GM12801 (cell line): Measurements from ENCODE around the gene ADAMTS6.

Experiments
- CTCF ChIP-seq: IDR thresholded peaks from one replicate; pipeline ENCODE4 v1.5.1; 2011; ENCODE audit warnings: control low read depth; ENCODE audit not compliant: insufficient read length; ENCODE audit errors: extremely low read depth

ADAMTS6 gene

GRCh38 chr5:65479527-65479926 is 2.2 kb downstream of the ADAMTS6 start:
- TF ChIP-seq CTCF = no peak

GRCh38 chr5:65478336-65478735 is 3.4 kb downstream of the ADAMTS6 start:
- TF ChIP-seq CTCF = no peak

- no peak for TF ChIP-seq CTCF
Observed at GRCh38 chr5:65475895-65476294, 5.8 kb downstream of the ADAMTS6 start.

GRCh38 chr5:65475336-65475735 is 6.4 kb downstream of the ADAMTS6 start:
- TF ChIP-seq CTCF = no peak

GRCh38 chr5:65474130-65474711 is 7.5 kb downstream of the ADAMTS6 start:
- TF ChIP-seq CTCF = no peak

- TF ChIP-seq CTCF = no peak
Observed at GRCh38 chr5:65468633-65469032, 13.1 kb downstream of the ADAMTS6 start.

- no peak for TF ChIP-seq CTCF
Observed at GRCh38 chr5:65462139-65462705, 19.5 kb downstream of the ADAMTS6 start.
